Measurements from ENCODE around the gene SYT1. TPM values are rescaled to one million over a fixed set of nuclear protein-coding genes. Genes with fewer than 3 reads are reported as not detected.
"Not testable (repeated sequence)": the region's sequence is repeated elsewhere in the genome, so short reads cannot be mapped to it uniquely, and the experiment has no call there.

SYT1 gene
- total RNA-seq, 4 donors from 2014 or later = 1.4 to 4.1 (median 1.8) TPM

DNA sequence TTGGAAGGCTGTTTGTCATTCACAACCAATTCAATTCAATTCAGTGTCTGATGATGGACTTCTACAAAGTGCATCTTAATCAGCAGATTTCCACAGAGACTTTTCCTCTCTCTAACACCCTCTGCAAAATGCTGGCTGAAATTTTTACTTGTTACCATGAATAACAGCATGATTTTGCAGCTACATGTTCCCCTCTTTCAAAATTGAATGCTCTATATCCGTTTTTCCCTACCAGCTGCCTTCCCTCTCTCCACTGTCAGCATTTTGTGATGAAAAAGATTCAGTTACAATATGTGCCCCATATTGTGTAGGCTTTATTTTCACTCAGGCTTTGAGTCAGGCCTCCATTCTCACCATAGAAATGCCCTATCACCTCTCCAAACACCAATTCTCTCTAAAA is 334.6 kb downstream of the SYT1 start:
- TF ChIP-seq, protein P1, sequence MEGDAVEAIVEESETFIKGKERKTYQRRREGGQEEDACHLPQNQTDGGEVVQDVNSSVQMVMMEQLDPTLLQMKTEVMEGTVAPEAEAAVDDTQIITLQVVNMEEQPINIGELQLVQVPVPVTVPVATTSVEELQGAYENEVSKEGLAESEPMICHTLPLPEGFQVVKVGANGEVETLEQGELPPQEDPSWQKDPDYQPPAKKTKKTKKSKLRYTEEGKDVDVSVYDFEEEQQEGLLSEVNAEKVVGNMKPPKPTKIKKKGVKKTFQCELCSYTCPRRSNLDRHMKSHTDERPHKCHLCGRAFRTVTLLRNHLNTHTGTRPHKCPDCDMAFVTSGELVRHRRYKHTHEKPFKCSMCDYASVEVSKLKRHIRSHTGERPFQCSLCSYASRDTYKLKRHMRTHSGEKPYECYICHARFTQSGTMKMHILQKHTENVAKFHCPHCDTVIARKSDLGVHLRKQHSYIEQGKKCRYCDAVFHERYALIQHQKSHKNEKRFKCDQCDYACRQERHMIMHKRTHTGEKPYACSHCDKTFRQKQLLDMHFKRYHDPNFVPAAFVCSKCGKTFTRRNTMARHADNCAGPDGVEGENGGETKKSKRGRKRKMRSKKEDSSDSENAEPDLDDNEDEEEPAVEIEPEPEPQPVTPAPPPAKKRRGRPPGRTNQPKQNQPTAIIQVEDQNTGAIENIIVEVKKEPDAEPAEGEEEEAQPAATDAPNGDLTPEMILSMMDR (IDR thresholded peaks at IDR 0.05) = no peak
- TF ChIP-seq POLR2A (IDR thresholded peaks at IDR 0.05) = no peak
- H3K36me3 ChIP-seq = no peaks in the 10 kb centered on the region
- H3K4me3 ChIP-seq = no peak overlapping the region
- DNase-seq = no peak
- H3K4me1 ChIP-seq = no peaks in the 10 kb centered on the region
- no peak overlapping the region for H3K27ac ChIP-seq
- H3K27me3 ChIP-seq = no peaks in the 10 kb centered on the region
- no peaks in the 10 kb centered on the region for H3K9me3 ChIP-seq

DNA sequence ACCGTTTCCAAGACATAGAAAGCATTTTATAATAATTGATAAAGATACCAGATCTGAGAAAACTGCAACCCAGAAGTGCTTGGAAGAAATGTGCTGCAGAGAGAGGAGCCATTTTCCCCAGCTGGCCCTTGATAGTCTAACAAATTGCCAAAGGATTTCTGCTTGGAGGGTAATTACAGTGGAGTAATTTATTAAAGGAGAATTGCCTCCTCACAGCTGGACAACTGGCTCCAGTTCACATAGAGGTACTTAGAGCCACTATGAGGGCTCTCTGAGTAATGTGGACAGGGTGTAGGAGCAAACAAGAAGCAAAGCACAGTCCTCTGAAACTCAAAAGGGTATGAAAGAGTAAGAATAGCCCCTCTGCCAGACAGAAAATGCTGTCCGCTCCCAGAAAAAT is 335.6 kb downstream of the SYT1 start:
- no peaks in the 10 kb centered on the region for H3K36me3 ChIP-seq
- H3K4me3 ChIP-seq = no peak overlapping the region
- no peak for DNase-seq
- H3K9me3 ChIP-seq = no peaks in the 10 kb centered on the region
- TF ChIP-seq, protein P1 (IDR thresholded peaks at IDR 0.05) = no peak
- TF ChIP-seq POLR2A (IDR thresholded peaks at IDR 0.05) = no peak
- H3K4me1 ChIP-seq = no peaks in the 10 kb centered on the region
- no peaks in the 10 kb centered on the region for H3K27me3 ChIP-seq
- H3K27ac ChIP-seq = no peak overlapping the region

DNA sequence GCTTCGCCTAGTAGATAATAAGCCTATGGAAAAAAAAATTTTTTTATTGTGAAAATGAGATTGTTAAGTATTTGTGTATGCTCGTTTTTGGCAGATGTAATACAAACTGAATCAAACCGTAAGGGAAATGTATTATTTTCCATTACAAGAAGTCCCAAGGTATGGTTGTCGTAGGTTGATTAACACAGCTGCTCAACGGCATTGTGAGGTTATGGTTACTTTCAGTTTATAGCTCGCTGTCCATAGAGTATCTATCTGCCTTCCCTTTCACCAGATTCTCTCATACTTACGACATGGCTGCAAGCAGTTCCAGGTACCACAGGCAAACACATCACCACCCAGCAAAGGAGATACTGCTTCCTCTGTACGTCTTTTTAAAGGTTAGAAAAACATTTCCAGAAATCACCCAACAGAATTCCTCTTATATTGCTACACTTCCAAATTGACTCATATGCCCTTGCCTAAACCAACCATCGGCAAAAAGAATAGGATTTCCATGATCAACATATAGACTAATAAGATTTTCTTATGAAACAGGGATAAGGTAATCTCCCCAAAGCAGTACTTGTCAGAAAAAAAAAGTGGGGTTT is 338.6 kb downstream of the SYT1 start:
- Histone ChIP-seq H3K36me3 (no peaks in the 10 kb centered on the region), H3K27me3 (no peaks in the 10 kb centered on the region), H3K9me3 (no peaks in the 10 kb centered on the region), H3K4me3 (no peak overlapping the region), H3K4me1 (no peaks in the 10 kb centered on the region), H3K27ac (no peak overlapping the region)
- no peak for TF ChIP-seq POLR2A (IDR thresholded peaks at IDR 0.05)
- TF ChIP-seq, protein P1 (IDR thresholded peaks at IDR 0.05) = no peak
- DNase-seq = no peak

DNA sequence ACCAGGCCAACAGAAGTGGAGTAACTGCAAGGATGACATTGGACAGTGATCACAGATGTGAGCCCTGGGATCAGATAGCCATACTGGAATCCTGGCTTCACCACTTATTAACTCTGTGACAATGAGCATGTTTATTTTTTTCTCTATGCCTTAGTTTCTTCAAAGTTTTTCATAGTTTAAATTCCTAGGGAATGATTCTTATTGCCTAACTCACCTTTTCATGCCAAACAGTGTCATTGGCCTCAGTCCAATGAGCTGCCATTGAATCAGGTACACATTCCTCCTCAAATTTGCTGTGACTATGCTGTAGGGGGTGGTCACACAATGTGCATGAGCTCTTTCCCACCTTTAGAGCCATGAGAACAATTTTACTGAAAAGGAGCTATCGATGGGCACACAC is 342.3 kb downstream of the SYT1 start:
- Histone ChIP-seq H3K4me1 (no peaks in the 10 kb centered on the region), H3K9me3 (no peaks in the 10 kb centered on the region), H3K27me3 (no peaks in the 10 kb centered on the region), H3K36me3 (no peaks in the 10 kb centered on the region), H3K4me3 (no peak overlapping the region), H3K27ac (no peak overlapping the region)
- no peak for DNase-seq
- TF ChIP-seq, protein P1 (IDR thresholded peaks at IDR 0.05) = no peak
- TF ChIP-seq POLR2A (IDR thresholded peaks at IDR 0.05) = no peak

DNA sequence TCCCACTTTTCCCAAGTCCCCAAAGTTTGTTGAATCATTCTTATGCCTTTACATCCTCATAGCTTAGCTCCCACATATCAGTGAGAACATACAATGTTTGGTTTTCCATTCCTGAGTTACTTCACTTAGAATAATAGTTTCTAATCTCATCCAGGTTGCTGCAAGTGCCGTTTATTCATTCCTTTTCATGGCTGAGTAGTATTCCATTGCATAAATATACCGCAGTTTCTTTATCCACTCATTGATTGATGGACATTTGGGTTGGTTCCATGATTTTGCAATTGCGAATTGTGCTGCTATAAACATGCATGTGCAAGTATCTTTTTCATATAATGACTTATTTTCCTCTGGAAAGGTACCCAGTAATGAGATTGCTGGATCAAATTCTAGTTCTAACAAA is 345.8 kb downstream of the SYT1 start:
- not testable (repeated sequence) for H3K4me1 ChIP-seq, H3K27me3 ChIP-seq, H3K4me3 ChIP-seq, H3K36me3 ChIP-seq, DNase-seq, H3K27ac ChIP-seq, H3K9me3 ChIP-seq

DNA sequence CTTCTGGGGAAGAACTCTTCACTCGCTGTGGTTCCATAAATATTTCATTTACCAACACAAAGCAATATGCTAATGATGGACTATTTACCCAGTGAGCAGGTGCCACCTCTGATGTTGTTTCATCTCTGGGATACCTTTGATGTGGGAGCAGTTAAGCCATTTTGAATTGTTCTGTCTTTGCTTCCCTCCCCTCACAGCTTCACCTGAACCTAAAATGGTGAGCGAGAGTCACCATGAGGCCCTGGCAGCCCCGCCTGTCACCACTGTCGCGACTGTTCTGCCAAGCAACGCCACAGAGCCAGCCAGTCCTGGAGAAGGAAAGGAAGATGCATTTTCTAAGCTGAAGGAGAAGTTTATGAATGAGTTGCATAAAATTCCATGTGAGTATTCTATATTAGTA is 352.7 kb downstream of the SYT1 start:
- no peak for TF ChIP-seq POLR2A (IDR thresholded peaks at IDR 0.05)
- no peak for DNase-seq
- no peaks in the 10 kb centered on the region for H3K9me3 ChIP-seq
- no peak overlapping the region for H3K27ac ChIP-seq
- H3K36me3 ChIP-seq = no peaks in the 10 kb centered on the region
- H3K4me3 ChIP-seq = no peak overlapping the region
- no peaks in the 10 kb centered on the region for H3K4me1 ChIP-seq
- no peaks in the 10 kb centered on the region for H3K27me3 ChIP-seq

DNA sequence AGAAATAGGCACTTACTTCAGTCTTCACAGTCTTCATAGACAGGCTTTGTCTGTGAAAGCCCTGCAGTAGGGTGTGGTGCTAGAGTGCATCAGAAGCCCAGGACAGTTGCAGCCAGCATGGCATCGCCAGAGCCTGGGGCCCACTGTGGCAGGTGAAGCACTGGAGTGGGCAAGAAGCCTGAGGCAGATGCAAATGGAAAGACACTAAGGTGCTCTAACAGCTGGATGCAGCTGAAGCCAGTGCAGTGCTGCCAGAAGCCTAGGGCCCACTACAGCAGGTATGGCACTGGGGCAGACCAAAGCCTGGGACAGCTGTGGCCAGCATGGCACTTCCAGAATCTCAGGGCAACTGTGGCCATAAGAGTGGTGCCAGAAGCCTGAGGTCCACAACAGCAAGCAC is 358.6 kb downstream of the SYT1 start:
- H3K9me3 ChIP-seq = no peaks in the 10 kb centered on the region
- H3K4me3 ChIP-seq = no peak overlapping the region
- H3K27ac ChIP-seq = no peak overlapping the region
- TF ChIP-seq POLR2A (IDR thresholded peaks at IDR 0.05) = no peak
- TF ChIP-seq, protein P1 (IDR thresholded peaks at IDR 0.05) = no peak
- DNase-seq = no peak
- no peaks in the 10 kb centered on the region for H3K36me3 ChIP-seq
- no peaks in the 10 kb centered on the region for H3K27me3 ChIP-seq
- H3K4me1 ChIP-seq = no peaks in the 10 kb centered on the region

All from Peyer's patch (tissue), 4 donors.